Midbrain (tissue), 1 donor: ENCODE results near the gene CSH2.
"Not testable (repeated sequence)": the region's sequence is repeated elsewhere in the genome, so short reads cannot be mapped to it uniquely, and the experiment has no call there.

Source experiments
- DNase-seq: peaks from one replicate; lab custom pipeline; 2025; lab: John Stamatoyannopoulos, UW

CSH2 gene

DNA sequence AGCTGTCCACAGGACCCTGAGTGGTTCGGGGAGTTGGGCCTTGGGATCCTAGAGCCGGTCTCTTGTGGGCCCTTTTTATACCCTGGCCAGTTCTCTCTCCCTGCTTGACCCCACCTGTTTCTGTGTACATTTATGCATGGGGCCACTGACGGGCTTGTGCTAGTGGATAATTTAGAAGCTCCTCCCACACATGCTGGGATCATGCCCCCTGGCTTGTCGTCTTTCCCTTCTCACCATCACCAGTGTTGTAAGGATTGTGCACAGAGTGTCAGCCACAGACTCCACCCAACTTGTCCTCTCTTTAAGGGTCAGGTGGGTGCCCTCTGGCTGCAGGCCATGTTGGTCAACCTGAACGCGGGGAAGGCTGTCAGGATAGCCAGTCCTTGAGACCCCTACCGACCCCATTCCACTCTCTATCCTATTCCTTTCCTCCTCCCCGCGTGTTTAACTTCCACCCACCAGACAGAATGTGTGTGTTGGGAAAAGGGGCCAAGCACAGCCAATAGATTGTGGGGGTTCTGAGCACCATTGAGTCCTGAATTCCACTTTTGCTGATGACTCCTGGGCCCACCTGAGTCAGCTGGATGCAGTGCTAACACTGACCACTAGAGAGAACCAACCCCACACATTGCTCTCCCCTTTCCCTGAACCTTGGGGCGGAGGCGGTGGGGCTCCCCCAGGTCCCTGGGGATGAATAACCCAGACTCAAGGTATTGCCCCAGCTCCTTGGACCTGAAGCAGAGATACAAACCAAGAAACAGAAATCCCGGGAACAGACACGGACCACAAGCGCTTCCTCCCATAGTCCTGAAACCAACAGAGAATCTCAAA, 23.3 kb upstream of the CSH2 start, which contains the start of gene CSH1:
CSH1 (minus strand) TSS at position 51 of the 831 bp plus-strand sequence. CDS start 63 bp downstream, outside the sequence.
- not testable (repeated sequence) for DNase-seq

DNA sequence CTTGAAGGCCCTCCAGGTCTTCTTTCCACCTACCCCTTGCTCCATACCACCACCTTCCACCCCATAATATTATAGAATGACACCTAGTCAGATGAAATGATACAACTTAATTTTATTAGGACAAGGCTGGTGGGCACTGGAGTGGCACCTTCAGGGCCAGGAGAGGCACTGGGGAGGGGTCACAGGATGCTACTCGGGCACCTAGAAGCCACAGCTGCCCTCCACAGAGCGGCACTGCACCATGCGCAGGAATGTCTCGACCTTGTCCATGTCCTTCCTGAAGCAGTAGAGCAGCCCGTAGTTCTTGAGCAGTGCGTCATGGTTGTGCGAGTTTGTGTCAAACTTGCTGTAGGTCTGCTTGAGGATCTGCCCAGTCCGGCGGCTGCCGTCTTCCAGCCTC, 21.3 kb upstream of the CSH2 start:
- not testable (repeated sequence) for DNase-seq

DNA sequence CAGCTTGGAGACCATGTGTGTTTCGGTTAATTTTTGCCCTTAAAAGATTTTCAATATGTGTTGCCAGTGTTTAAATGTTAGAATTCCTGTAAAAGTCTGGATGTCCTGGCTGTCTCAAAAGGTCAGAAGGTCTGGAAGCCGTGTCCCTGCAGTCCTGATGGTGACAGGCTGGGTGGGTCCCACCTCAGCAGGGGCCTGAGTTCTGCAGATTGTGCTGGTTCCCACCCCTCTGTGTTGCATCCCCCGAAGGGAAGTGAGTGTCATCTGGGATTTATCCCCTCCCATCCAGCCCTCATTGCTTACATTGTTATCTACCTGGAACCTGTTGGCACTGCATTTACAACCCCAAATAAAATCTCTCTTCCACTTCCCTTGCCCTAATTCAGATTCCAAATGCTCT, 20.5 kb upstream of the CSH2 start:
- DNase-seq = not testable (repeated sequence)

DNA sequence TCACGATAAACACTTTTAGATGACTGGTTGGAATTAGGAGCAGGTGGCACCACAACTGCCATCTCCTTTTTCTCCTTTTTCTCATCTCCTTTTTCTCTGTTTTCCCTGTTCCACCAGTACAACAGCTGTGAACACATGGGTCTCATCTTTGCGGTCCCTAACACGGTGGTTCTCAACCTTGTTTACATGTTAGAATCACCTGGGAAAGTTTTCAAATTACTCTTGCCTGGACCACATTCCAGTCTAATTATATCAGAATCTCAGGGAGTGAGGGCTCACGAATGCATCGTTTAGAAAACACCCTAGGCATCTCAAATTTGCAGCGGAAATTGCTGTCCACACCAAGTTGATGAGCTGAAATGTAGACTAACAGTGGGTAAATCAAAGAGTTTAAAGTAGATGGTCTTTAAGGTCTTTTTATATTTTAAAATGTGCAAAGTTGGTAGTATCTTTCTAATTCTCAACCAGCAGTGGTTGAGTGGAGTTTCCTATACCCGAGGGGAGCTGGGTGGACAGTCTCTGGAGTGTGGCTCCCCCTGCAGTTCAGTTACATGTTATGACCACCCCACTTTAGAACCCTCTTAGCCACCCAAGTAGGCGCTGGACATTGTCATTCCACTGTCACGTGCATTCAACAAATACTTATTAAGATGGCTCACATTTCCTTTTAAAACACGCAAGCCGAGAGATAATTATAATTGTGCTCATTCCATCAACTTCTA, 19.0 kb upstream of the CSH2 start:
- DNase-seq = not testable (repeated sequence)

DNA sequence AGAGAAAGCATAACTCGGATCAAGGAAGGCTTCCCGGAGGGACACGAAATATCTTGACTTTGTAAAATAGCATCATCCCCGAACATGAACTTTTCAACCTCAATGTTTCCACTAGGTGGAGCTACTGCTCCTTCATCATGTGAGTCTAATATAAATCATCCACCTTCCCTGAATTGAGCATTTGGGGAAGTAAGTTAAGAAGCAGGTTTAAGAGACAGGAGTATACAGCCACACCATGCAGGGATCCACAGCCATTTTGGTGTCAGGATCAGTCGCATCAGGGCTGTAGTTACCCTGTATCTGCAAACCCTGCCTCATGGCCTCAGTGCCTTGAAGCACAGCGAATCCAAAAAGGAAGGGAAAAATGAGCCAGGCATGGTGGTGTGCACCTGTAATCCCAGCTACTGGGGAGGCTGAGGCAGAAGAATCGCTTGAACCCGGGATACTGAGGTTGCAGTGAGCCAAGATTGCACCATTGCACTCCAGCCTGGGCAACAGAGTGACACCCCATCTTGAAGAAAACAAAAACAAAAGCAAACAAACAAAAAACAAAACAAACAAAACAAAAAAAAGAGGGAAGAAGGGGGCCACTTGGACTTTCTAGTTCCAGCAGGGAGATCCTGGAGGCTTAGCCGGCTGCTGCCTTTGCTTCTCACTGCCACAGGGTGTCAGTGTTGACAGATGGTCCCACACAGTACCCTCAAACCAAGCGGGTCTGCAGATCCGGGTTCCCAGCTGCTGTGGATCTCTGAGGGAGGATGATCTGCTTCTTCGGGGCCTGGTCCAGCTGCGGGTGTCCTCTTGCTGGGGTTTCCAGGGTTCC, 15.8 kb upstream of the CSH2 start:
- peak; percentile 21 for DNase-seq

DNA sequence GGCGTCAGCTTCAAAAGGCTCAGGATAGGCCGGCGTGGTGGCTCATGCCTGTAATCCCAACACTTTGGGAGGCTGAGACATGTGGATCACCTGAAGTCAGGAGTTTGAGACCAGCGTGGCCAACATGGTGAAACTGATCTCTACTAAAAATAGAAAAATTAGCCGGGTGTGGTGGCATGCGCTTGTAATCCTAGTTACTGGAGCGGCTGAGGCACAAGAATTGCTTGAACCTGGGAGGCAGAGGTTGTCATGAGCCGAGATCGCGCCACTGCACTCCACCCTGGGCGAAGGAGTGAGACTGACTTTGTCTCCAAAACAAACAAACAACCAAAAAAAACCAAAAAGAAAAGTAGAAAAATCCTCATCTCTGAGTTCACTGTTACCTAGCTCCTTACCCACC, 11.6 kb upstream of the CSH2 start:
- DNase-seq = not testable (repeated sequence)

DNA sequence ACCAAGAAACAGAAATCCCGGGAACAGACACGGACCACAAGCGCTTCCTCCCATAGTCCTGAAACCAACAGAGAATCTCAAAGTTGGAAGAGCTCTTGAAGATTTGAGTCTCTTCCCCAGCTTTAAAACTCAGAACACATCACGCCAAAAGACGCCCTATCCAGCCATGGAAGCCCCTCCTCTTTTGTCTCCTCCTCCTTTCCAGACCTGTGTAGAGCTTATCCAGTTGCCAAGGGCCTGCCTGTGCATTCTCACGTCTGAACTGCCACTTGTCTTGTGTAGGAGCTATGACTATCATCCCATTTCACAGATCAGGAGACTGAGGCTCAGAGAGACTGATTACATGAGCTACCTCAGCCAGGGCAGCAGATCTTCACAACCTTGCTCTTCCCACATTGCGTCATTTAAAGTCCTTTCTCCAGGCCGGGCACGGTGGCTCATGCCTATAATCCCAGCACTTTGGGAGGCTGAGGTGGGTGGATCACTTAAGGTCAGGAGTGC, 9.2 kb upstream of the CSH2 start:
- DNase-seq = not testable (repeated sequence)

DNA sequence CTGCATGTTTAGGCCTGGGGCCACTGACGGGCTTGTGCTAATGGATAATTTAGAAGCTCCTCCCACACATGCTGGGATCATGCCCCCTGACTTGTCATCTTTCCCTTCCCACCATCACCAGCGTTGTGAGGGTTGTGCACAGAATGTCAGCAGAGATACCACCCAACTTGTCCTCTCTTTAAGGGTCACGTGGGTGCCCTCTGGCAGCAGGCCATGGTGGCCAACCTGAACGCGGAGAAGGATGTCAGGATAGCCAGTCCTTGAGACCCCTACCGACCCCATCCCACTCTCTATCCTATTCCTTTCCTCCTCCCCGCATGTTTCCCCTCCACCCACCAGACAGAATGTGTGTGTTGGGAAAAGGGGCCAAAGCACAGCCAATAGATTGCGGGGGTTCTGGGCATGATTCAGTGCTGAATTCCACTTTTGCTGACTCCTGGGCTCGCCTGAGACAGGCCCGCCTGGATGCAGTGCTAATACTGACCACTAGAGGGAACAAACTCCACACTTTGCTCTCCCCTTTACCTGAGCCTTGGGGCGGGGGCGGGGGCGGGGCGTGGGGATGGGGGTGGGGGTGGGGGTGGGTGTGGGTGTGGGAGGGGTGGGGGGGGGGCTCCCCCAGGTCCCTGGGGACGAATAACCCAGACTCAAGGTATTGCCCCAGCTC, 8.6 kb upstream of the CSH2 start, which contains the start of gene GH2:
GH2 (minus strand) TSS at position 10 of the 667 bp plus-strand sequence. CDS start 143 bp downstream, outside the sequence.
- DNase-seq = no peak

DNA sequence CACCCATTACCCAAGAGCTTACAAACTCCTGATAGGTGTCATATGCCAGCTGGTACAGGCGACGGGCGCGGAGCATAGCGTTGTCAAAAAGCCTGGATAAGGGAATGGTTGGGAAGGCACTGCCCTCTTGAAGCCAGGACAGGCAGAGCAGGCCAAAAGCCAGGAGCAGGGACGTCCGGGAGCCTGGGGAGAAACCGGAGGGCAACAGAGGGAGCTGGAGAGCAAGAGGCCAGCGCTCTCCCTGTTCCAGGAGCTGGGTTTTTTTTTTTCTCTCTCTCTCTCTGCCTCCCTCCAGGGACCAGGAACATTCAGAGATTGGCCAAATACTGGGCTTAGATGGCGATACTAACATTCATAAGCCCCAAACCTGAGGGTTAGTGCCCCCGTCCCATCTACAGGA, 7.9 kb upstream of the CSH2 start:
- not testable (repeated sequence) for DNase-seq

DNA sequence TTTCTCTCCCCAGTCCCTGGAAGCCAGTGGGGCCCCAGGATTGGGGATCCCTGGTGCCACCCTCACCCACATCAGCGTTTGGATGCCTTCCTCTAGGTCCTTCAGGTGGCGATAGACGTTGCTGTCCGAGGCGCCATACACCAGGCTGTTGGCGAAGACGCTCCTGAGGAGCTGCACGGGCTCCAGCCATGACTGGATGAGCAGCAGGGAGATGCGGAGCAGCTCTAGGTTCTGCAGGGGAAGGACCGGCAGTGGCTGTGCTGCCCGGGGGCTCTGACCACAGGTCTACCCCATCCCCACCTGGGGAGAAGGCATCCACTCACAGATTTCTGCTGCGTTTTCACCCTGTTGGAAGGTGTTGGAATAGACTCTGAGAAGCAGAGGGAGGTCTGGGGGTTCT, 7.2 kb upstream of the CSH2 start:
- DNase-seq = no peak

DNA sequence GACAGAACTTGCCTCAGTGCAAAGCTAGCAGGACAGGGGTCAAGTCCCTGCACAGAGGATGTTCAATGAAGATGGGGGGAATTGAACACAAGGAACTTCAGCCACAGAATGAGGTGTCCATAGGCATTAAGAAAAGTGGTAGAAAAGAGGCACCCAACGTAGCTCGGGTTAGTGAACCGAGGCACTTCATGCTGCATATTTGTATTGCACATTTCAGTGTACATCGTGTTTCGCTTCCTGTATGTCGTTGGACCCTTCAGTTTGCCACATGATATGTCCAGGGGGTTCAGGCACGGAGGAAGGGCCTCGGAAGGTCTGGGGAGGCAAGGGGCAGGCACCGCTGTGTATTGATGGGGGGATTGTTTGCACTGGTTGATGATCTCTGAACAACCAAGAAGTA, 4.9 kb upstream of the CSH2 start:
- DNase-seq = not testable (repeated sequence)

DNA sequence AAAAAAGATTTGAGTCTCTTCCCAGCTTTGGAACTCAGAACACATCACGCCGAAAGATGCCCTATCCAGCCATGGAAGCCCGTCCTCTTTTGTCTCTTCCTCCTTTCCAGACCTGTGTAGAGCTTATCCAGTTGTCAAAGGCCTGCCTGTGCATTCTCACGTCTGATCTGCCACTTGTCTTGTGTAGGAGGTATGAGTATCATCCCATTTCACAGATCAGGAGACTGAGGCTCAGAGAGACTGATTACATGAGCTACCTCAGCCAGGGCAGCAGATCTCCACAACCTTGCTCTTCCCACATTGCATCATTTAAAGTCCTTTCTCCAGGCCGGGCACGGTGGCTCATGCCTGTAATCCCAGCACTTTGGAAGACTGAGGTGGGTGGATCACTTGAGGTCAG, 1.2 kb upstream of the CSH2 start:
- not testable (repeated sequence) for DNase-seq

DNA sequence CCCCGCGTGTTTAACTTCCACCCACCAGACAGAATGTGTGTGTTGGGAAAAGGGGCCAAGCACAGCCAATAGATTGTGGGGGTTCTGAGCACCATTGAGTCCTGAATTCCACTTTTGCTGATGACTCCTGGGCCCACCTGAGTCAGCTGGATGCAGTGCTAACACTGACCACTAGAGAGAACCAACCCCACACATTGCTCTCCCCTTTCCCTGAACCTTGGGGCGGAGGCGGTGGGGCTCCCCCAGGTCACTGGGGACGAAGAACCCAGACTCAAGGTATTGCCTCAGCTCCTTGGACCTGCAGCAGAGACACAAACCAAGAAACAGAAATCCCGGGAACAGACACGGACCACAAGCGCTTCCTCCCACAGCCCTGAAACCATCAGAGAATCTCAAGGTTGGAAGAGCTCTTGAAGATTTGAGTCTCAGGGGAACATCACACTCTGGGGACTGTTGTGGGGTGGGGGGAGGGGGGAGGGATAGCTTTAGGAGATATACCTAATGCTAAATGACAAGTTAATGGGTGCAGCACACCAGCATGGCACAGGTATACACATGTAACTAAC, 667 bp upstream of the CSH2 start:
- DNase-seq = not testable (repeated sequence)

DNA sequence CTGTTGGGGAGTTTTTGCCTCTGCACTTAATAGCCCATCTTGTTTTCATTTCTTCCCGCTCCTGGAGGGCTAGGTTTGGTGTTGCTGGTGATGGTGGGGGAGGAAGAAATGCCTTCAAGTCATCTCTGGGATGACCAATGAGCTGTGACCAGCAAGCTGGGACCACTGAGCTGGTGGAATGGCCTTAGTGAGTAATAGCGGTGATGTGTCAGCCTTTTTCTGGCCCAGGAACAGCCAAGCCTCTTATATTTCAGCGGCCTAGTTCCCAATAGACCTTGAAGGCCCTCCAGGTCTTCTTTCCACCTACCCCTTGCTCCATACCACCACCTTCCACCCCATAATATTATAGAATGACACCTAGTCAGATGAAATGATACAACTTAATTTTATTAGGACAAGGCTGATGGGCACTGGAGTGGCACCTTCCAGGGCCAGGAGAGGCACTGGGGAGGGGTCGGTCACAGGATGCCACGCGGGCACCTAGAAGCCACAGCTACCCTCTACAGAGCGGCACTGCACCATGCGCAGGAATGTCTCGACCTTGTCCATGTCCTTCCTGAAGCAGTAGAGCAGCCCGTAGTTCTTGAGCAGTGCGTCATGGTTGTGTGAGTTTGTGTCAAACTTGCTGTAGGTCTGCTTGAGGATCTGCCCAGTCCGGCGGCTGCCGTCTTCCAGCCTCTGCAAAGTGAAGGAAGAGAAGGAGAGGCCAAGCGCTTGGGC, 1.7 kb downstream of the CSH2 start:
- DNase-seq = not testable (repeated sequence)

DNA sequence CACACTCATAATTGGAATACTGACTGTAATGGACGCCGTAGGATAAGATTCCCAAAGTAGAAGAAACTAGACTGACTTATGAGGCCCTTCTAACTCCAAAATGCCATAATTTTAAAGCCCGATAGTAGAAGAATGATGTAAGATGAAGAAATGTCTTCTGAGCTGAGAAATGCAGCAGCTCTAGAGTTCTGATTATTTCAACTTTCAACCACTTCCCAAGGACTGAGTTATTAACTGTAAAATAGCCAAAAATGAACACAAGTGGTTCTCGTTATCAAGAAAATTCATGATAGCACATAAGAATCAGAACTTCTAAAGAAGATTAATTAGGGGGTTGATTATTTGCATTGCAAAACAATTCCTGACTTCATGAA, 3.2 kb downstream of the CSH2 start:
- DNase-seq = not testable (repeated sequence)

DNA sequence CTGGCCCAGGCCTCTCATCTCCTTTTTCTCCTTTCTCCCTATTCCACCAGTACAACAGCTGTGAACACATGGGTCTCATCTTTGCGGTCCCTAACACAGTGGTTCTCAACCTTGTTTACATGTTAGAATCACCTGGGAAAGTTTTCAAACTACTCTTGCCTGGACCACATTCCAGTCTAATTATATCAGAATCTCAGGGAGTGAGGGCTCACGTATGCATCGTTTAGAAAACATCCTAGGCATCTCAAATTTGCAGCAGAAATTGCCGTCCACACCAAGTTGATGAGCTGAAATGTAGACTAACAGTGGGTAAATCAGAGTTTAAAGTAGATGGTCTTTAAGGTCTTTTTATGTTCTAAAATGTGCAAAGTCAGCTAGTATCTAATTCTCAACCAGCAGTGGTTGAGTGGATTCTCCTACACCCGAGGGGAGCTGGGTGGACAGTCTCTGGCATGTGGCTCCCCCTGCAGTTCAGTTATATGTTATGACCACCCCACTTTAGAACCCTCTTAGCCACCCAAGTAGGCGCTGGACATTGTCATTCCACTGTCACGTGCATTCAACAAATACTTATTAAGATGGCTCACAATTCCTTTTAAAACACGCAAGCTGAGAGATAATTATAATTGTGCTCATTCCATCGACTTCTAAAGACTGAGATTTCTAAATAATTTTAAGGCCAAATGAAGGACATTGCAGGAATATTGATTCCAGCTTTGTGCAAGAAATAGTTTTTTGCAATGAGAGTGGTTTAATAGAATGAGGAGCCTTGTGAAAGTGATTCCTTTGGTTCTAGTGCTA, 3.8 kb downstream of the CSH2 start:
- DNase-seq = not testable (repeated sequence)

DNA sequence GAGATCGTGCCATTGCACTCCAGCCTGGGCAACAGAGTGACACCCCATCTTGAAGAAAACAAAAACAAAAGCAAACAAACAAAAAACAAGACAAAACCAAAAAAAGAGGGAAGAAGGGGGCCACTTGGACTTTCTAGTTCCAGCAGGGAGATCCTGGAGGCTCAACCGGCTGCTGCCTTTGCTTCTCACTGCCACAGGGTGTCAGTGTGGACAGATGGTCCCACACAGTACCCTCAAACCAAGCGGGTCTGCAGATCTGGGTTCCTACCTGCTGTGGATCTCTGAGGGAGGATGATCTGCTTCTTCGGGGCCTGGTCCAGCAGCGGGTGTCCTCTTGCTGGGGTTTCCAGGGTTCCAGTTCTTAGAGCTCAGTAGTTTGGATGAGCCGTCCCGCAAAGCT, 6.9 kb downstream of the CSH2 start:
- DNase-seq = not testable (repeated sequence)

DNA sequence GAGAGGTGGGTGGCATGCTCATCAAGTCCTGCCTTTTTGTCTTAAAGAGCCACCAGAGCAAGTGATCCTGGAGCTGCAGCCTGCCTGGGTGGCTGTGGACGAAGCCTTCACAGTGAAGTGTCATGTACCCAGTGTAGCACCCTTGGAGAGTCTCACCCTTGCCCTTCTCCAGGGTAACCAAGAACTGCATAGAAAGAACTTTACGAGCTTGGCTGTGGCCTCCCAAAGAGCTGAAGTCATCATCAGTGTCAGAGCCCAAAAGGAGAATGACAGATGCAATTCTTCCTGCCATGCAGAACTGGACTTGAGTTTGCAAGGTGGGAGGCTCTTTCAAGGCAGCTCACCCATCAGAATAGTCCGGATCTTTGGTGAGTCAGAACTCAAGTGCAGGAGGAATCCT, 14.2 kb downstream of the CSH2 start:
- DNase-seq = no peak

DNA sequence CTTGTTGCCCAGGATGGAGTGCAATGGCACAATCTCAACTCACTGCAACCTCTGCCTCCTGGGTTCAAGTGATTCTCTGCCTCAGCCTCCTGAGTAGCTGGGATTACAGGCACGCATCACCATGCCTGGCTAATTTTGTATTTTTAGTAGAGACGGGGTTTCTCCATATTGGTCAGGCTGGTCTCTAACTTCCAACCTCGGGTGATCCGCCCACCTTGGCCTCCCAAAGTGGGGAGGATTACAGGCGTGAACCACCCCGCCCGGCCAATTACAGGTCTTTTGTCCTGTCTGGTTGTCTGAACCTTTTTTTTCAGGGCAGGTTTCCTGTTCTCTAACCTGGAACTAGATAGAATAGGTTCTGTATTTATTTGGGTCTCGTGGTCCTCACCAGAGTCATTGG, 17.1 kb downstream of the CSH2 start:
- not testable (repeated sequence) for DNase-seq
